Endothelial cell (in vitro differentiated cells): Measurements from ENCODE around the gene MMP27. TPM values are rescaled to one million over a fixed set of nuclear protein-coding genes. Genes with fewer than 3 reads are reported as not detected.

Experiments
- DNase-seq: peaks from one replicate; pipeline ENCODE4 v3.0.0; 2021; ENCODE audit warnings: low spot score
- H3K27ac Mint-ChIP-seq: one replicate; pipeline ENCODE4 v1.8.0; 2021; ENCODE audit warnings: mixed read lengths, inconsistent platforms; ENCODE audit not compliant: unreplicated experiment
- H3K27me3 Mint-ChIP-seq: one replicate; pipeline ENCODE4 v1.8.0; 2021; ENCODE audit warnings: mild to moderate bottlenecking, moderate library complexity, mixed read lengths, inconsistent platforms; ENCODE audit not compliant: unreplicated experiment
- H3K36me3 Mint-ChIP-seq: one replicate; pipeline ENCODE4 v1.8.0; 2021; ENCODE audit warnings: mild to moderate bottlenecking, low read depth, mixed read lengths, inconsistent platforms; ENCODE audit not compliant: unreplicated experiment
- H3K4me1 Mint-ChIP-seq: one replicate; pipeline ENCODE4 v1.8.0; 2021; ENCODE audit warnings: mild to moderate bottlenecking, mixed read lengths, inconsistent platforms; ENCODE audit not compliant: unreplicated experiment
- H3K4me3 Mint-ChIP-seq: one replicate; pipeline ENCODE4 v1.8.0; 2021; ENCODE audit warnings: mild to moderate bottlenecking, mixed read lengths, inconsistent platforms; ENCODE audit not compliant: unreplicated experiment
- H3K9me3 Mint-ChIP-seq: one replicate; pipeline ENCODE4 v1.8.0; 2021; ENCODE audit warnings: mixed read lengths, inconsistent platforms; ENCODE audit not compliant: unreplicated experiment
- total RNA-seq: library from RNA; stranded (reverse); fragmentation: NEBNext Ultra II Directional; extraction: Animal tissue kit (Norgen Biotek cat#: 25700); gene quantifications from one replicate; pipeline ENCODE4 v1.2.1, GENCODE V29; 2021; ENCODE audit not compliant: unreplicated experiment
- TF ChIP-seq, protein P1 (sequence below): fragments of 200-600 bp; sonication (generic); IDR thresholded peaks from one replicate; pipeline ENCODE4 v1.5.0; 2021; ENCODE audit warnings: antibody characterized with exemption; ENCODE audit not compliant: unreplicated experiment

Gene MMP27
- total RNA-seq, 1 donor from 2014 or later: not detected

DNA sequence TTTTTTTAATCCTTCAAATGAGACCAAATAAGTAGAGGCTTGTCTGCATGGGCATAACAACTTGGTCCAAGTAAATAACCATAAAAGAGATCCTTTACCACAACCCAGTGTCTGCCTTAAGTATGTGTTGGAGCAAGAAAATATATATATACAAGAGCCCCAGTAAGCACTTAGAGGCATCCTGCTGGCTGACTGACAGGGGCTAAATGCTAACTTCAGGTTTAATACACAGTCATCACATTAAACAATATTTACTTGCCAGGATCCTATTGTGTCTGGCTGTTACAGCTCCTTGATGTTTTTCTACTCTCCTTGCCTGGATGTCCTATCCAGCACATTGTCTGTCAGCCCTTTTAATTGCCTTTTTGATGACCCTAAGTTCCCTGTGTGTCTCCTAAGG lies 43.0 kb downstream of the MMP27 start:
- Mint-ChIP-seq H3K4me1 (no peaks in the 10 kb centered on the region), H3K9me3 (no peaks in the 10 kb centered on the region), H3K36me3 (no peaks in the 10 kb centered on the region), H3K27ac (no peak overlapping the region), H3K4me3 (no peak overlapping the region), H3K27me3 (no peaks in the 10 kb centered on the region)
- TF ChIP-seq, protein P1, sequence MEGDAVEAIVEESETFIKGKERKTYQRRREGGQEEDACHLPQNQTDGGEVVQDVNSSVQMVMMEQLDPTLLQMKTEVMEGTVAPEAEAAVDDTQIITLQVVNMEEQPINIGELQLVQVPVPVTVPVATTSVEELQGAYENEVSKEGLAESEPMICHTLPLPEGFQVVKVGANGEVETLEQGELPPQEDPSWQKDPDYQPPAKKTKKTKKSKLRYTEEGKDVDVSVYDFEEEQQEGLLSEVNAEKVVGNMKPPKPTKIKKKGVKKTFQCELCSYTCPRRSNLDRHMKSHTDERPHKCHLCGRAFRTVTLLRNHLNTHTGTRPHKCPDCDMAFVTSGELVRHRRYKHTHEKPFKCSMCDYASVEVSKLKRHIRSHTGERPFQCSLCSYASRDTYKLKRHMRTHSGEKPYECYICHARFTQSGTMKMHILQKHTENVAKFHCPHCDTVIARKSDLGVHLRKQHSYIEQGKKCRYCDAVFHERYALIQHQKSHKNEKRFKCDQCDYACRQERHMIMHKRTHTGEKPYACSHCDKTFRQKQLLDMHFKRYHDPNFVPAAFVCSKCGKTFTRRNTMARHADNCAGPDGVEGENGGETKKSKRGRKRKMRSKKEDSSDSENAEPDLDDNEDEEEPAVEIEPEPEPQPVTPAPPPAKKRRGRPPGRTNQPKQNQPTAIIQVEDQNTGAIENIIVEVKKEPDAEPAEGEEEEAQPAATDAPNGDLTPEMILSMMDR: no peak
- no peak for DNase-seq

DNA sequence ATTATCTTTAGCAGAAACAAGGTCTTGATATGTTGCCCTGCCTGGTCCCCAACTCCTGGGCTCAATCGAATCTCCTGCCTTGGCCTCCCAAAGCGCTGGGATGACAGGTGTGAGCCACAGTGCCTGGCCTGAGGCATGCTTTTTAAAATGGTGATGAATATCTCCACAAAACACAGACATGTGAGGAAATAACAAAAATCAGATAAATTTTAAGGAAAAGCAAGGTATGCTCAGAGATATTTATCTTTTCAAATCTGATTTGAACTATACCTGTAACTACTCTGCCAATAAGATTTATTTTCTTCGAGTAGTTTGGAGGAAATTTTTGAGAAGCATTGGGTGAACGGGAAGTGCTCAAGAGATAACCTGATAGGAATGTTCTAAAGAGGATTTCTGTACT lies 44.5 kb downstream of the MMP27 start:
- Mint-ChIP-seq H3K27me3 (no peaks in the 10 kb centered on the region), H3K36me3 (no peaks in the 10 kb centered on the region), H3K27ac (no peak overlapping the region), H3K4me3 (no peak overlapping the region), H3K4me1 (no peaks in the 10 kb centered on the region), H3K9me3 (no peaks in the 10 kb centered on the region)
- no peak for DNase-seq
- TF ChIP-seq, protein P1: no peak

DNA sequence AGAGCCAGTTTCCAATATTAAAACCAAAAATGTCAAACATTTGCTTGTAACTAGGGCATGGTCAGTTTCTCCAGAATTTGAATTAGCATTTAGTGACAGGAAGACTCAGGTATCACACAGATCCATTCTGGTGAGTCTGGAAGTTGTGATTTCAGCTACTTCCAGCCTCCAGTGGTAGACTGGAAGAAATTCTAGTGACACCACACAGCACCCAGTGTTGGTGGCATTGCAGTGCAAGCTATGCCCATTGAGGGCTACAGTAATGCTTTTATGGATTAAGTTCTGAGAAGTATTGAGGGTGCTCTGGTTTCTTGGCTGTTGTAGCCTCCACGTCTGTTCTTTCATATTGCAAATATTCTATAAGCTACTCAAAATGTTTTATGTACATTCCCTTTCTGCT lies 49.0 kb downstream of the MMP27 start:
- Mint-ChIP-seq H3K27me3 (no peaks in the 10 kb centered on the region), H3K4me1 (no peaks in the 10 kb centered on the region), H3K4me3 (no peak overlapping the region), H3K9me3 (no peaks in the 10 kb centered on the region), H3K27ac (no peak overlapping the region), H3K36me3 (no peaks in the 10 kb centered on the region)
- no peak for DNase-seq
- TF ChIP-seq, protein P1: no peak

DNA sequence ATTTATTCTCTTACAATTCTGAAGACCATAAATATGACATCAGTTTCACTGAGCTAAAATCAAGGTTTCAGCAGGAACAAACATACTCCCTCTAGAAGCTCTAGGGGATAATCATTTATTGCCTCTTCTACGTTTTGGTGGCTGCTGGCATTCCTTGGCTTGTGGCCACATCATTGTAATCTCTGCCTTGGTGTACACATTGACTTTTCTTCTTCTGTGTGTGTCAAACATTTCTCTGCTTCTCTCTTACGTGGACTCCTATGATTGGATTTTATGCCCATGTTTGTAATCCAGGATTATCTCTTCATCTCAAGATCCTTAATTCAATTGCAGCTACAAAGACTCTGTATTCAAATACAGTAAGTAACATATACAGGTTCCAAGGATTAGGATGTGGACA lies 50.0 kb downstream of the MMP27 start:
- Mint-ChIP-seq H3K4me3 (no peak overlapping the region), H3K27ac (no peak overlapping the region), H3K27me3 (no peaks in the 10 kb centered on the region), H3K36me3 (no peaks in the 10 kb centered on the region), H3K9me3 (no peaks in the 10 kb centered on the region), H3K4me1 (no peaks in the 10 kb centered on the region)
- DNase-seq: no peak
- TF ChIP-seq, protein P1: no peak

DNA sequence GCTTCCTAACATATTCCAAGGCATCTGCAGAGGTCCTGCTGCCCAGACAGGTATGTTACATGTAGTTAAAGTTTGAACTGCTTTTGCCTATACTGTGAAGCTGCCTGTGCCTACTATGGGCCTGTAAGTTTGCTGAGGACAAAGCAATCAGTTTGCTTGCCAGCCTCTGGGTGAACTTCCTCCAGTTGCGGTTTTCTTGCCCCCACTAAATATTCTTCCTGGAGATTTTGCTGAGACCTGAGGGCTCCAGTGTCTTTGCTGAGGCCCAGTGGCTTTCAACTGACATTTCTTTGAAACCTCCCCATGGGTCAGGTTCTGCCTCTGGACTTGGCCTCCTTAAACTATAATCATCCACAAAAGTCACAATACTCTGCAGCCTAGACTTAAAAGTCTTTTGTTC lies 50.8 kb downstream of the MMP27 start:
- no peaks in the 10 kb centered on the region for H3K36me3 Mint-ChIP-seq
- H3K27ac Mint-ChIP-seq: no peak overlapping the region
- TF ChIP-seq, protein P1: no peak
- no peak overlapping the region for H3K4me3 Mint-ChIP-seq
- no peak for DNase-seq
- H3K4me1 Mint-ChIP-seq: no peaks in the 10 kb centered on the region
- no peaks in the 10 kb centered on the region for H3K9me3 Mint-ChIP-seq
- no peaks in the 10 kb centered on the region for H3K27me3 Mint-ChIP-seq
